RWPE2 (cell line): Measurements from ENCODE around the gene ZFPL1.

Experiments
- ATAC-seq: fragments of 200-7000 bp; cut with Tn5 transposase; 3 replicates; pipeline ENCODE4 v1.9.1; 2021; ENCODE audit warnings: low read depth
- DNase-seq: peaks from one replicate; pipeline ENCODE4 v3.0.0-alpha.2; 2020; ENCODE audit warnings: low spot score
- H3K27ac ChIP-seq: fragments of 450-650 bp; 2 replicates; pipeline ENCODE4 v1.5.1; 2017; ENCODE audit warnings: mild to moderate bottlenecking; ENCODE audit not compliant: poor library complexity, severe bottlenecking
- H3K27me3 ChIP-seq: fragments of 250-450 bp; sonication (Bioruptor Pico); 2 replicates; pipeline ENCODE4 v1.5.1; 2021; ENCODE audit warnings: mild to moderate bottlenecking, moderate library complexity; ENCODE audit not compliant: insufficient read depth, poor library complexity, severe bottlenecking
- H3K36me3 ChIP-seq: fragments of 250-450 bp; sonication (Bioruptor Pico); 2 replicates; pipeline ENCODE4 v1.5.1; 2020; ENCODE audit warnings: low read depth, mild to moderate bottlenecking, moderate library complexity
- H3K4me1 ChIP-seq: fragments of 250-450 bp; sonication (Bioruptor Pico); 2 replicates; pipeline ENCODE4 v1.5.1; 2021; ENCODE audit warnings: mild to moderate bottlenecking, moderate library complexity; ENCODE audit not compliant: insufficient read depth, poor library complexity, severe bottlenecking
- H3K4me3 ChIP-seq: fragments of 250-450 bp; sonication (Bioruptor Pico); 2 replicates; pipeline ENCODE4 v1.5.1; 2021; ENCODE audit warnings: mild to moderate bottlenecking, moderate library complexity; ENCODE audit not compliant: severe bottlenecking
- H3K9me3 ChIP-seq: fragments of 250-450 bp; sonication (Bioruptor Pico); 2 replicates; pipeline ENCODE4 v1.5.1; 2021; ENCODE audit warnings: mild to moderate bottlenecking, moderate library complexity; ENCODE audit not compliant: severe bottlenecking
- CTCF ChIP-seq: fragments of 450-650 bp; IDR thresholded peaks from one replicate; pipeline ENCODE4 v1.5.1; 2017; ENCODE audit warnings: mild to moderate bottlenecking, moderate library complexity; ENCODE audit not compliant: poor library complexity, severe bottlenecking

The ZFPL1 gene

DNA sequence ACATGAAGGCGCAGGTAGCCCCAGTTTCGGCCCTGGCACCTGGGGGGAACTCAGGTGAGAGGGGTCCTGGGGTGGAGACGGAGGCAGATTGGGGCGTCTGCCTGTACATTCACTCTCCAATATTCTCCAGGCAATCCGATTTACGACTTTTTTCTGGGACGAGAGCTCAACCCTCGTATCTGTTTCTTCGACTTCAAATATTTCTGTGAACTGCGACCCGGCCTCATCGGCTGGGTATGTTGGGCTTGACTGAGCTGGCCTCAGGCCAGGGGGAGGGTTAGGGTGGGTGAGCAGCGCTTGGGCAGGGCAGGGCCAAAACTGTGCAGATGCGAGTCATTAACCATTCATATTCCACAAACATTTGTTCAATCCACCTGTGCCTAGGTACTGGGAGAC, 29.3 kb downstream of the ZFPL1 start:
- H3K4me1 ChIP-seq: peaks cover 10% of the 10 kb centered on the region

GRCh38 chr11:65113839-65114238, 29.8 kb downstream of the ZFPL1 start:
- no peak overlapping the region for H3K4me3 ChIP-seq
- peaks cover 10% of the 10 kb centered on the region for H3K4me1 ChIP-seq
- H3K36me3 ChIP-seq: peaks cover 20% of the 10 kb centered on the region
- no peak overlapping the region for H3K27ac ChIP-seq
- TF ChIP-seq CTCF: no peak
- DNase-seq: no peak
- no peak for ATAC-seq
- H3K27me3 ChIP-seq: no peaks in the 10 kb centered on the region
- no peaks in the 10 kb centered on the region for H3K9me3 ChIP-seq

More for the DNA sequence above, 29.3 kb downstream of the ZFPL1 start:
- ATAC-seq (no peak), DNase-seq (no peak)
- Histone ChIP-seq H3K4me3 (peak overlapping the region; percentile 39), H3K9me3 (no peaks in the 10 kb centered on the region), H3K27ac (peak overlapping the region; percentile 45), H3K27me3 (no peaks in the 10 kb centered on the region), H3K36me3 (peaks cover 15% of the 10 kb centered on the region)
- no peak for TF ChIP-seq CTCF

DNA sequence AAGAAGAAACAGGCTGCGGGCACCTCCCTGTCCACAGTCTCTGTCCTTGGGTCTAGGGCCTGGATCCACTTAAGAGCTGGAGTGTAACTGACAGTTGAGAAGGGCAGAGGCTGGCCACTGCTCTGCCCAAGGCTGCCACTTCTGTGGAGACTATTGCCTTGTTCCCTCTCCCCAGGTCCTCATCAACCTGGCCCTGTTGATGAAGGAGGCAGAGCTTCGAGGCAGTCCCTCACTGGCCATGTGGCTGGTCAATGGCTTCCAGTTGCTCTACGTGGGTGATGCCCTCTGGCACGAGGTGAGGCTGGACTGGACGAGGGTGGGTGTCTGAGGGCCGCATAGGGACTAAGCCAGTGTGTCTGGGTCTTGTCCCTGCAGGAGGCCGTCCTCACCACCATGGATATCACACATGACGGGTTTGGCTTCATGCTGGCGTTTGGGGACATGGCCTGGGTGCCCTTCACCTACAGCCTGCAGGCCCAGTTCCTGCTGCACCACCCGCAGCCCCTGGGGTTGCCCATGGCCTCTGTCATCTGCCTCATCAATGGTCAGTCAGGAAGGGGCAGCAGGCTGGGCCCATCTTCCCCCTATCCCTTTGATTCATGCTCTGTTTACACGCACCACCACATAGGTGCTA, 30.6 kb downstream of the ZFPL1 start:
- Histone ChIP-seq H3K27me3 (no peaks in the 10 kb centered on the region), H3K36me3 (peaks cover 28% of the 10 kb centered on the region), H3K27ac (no peak overlapping the region), H3K9me3 (no peaks in the 10 kb centered on the region), H3K4me1 (peaks cover 10% of the 10 kb centered on the region), H3K4me3 (no peak overlapping the region)
- no peak for TF ChIP-seq CTCF
- ATAC-seq: no peak
- no peak for DNase-seq

DNA sequence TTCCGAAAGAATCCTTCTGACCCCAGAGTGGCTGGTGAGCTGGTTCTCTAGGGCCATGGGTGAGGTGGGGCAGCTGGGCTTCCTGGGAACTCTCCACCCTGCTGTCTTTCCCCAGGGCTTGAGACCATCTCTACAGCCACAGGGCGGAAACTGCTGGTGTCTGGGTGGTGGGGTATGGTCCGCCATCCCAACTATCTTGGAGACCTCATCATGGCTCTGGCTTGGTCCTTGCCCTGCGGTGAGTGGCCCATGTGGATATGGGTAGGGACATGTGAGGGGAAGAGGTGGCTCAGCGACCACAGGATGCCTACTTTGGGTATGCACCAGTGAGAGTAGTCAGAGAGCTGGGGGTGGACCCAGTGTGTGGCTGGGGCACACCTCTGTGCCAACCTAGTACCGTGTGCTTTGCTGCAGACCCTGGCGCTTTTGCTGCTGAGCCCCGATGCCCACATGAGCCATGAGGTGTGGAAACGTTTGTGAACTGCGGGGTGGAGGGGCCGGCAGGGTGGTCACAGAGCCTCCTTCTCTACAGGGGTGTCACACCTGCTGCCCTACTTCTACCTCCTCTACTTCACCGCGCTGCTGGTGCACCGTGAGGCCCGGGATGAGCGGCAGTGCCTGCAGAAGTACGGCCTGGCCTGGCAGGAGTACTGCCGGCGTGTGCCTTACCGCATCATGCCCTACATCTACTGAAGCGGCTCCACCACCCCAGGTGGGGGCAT, 31.5 kb downstream of the ZFPL1 start:
- Histone ChIP-seq H3K27me3 (no peaks in the 10 kb centered on the region), H3K4me3 (no peak overlapping the region), H3K36me3 (peaks cover 37% of the 10 kb centered on the region), H3K4me1 (peaks cover 10% of the 10 kb centered on the region), H3K9me3 (no peaks in the 10 kb centered on the region), H3K27ac (peak overlapping the region; percentile 63)
- DNase-seq: no peak
- ATAC-seq: no peak
- TF ChIP-seq CTCF: no peak
